ENCODE results near the gene CD59.
"Not testable (repeated sequence)": the region's sequence is repeated elsewhere in the genome, so short reads cannot be mapped to it uniquely, and the experiment has no call there.

CD59 gene

GRCh38 chr11:33667819-33668467 is 68.3 kb downstream of the CD59 start:
- DNase-seq (ENCODE audit: low read depth, low spot score) = no peak

GRCh38 chr11:33665350-33666106 is 70.7 kb downstream of the CD59 start:
- no peak for DNase-seq (ENCODE audit: low read depth, low spot score)

DNA sequence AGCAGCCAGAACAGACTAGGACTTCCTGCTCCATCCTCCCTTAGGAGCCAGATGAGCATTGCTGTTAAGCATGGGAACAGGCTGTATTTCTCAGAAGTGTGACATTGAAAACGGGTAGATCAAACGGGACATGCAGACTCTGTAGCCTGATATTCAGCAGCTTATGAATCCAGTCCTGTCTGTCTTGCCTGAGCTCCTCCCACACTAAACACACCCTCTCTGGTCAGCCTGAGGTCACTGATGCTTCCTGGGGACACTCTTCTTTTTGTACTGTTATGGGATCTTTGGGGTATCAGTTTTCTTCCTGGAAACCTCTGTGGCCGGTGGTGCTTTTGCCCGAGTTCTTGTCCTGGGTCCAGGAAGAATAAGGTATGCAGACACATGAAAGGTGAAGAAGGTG is 71.4 kb downstream of the CD59 start:
- DNase-seq (ENCODE audit: low read depth, low spot score) = no peak

DNA sequence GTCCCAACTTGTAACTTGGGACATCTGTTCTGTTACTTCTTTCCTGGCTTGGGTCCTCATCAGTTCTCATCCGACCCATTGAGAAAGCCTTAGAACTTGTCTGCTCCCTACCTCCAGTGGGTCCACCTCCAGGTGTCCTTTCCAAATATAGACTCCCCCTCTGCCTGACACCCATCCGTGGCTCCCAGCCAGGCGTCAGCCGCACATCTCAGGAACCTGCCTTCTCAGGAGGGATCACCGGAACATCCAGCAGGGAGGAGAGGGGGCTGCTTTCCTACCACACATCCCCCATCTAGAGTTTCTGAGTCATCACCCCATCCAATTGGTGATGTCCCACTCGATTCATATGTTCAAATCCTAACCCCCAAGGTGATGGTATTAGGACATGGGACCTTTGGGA is 72.1 kb downstream of the CD59 start:
- no peak for DNase-seq (ENCODE audit: low read depth, low spot score)

- DNase-seq (ENCODE audit: low read depth, low spot score) = no peak
Observed at GRCh38 chr11:33663121-33663520, 73.1 kb downstream of the CD59 start.

DNA sequence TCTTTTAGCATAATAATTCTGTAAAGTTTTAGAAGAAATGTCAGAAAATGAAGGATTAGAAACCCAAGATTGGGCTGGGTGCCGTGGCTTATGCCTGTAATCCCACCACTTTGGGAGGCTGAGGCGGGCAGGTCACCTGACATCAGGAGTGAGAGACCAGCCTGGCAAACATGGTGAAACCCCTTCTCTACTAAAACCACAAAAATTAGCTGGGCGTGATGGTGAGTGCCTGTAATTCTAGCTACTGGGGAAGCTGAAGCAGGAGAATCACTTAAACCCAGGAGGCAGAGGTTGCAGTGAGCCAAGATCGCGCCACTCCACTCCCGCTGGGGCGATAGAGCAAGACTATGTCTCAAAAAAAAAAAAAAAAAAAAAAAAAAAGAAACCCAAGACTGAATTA is 74.7 kb downstream of the CD59 start:
- DNase-seq (ENCODE audit: low read depth, low spot score) = not testable (repeated sequence)

DNA sequence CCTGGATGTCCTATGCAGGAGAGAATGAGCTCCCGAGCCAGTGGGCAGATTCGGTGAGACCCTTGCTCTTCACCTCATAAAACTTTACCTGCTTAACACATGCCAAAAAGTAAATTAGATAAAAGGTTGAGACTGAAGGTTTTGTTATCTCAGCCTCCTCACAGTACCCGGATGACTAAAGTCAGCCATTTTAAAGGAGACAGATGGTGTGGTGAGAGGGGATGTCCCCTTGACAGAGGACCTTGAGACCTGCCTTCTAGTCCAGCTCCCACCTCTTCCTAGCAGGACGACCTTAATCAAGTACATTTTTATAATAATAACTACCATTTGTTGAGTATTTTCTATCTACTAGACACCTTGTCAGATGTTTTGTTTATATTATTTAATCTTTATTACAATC is 75.3 kb downstream of the CD59 start:
- DNase-seq (ENCODE audit: low read depth, low spot score) = no peak

- DNase-seq (ENCODE audit: low read depth, low spot score) = no peak
Observed at GRCh38 chr11:33659370-33660139, 76.7 kb downstream of the CD59 start.

DNA sequence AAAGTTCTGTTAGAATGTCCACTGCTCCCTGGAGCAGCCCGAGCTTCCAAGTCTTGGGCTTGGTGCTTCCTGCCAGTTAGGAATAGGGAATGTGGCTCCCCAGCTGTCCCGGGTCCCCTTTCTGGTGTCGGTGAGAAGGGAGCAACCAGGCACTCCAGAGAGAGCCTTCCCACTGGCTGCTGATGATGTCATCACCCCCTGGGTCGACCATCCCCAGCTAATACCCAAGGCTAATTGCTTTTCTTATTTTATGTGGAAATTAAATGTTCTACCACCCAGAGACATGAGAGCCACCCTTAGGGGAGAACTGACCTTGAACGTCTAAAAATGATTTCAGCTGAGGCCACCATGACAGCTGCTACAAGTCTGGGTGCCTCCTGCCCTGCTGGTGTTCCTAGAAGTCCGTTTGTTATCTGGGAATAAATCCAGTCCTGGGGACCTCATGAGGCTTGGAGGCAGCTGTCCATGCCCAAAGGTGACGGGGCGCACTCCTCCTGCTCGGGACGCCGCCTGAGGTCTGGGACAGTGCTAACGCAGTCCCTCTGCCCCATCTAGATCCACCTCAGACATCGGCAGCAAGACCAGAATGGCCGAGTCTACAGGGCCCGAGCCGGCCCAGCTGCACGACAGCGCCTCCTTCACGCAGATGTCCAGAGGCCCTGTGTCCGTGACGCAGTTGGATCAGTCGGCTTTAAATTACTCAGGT is 77.9 kb downstream of the CD59 start:
- DNase-seq (ENCODE audit: low read depth, low spot score) = no peak

DNA sequence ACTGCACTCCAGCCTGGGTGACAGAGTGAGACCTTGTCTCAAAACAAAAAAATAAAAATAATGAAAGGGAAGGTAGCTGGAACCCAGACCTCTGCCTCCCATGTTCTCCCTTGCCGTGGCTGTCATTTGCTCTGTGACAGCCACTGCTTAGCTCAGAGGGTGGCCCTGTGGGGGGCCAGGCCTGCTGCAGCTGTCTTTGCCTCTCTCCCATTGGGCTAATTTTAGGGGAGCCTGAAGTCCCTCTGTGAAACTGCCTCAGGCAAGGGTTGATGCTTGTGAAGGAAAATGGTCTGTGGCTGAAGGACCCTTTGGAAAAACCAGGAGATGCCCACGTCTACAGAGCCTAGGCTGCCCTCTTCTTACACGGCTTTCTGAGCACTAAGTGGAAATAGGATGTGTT is 78.5 kb downstream of the CD59 start:
- no peak for DNase-seq (ENCODE audit: low read depth, low spot score)

DNA sequence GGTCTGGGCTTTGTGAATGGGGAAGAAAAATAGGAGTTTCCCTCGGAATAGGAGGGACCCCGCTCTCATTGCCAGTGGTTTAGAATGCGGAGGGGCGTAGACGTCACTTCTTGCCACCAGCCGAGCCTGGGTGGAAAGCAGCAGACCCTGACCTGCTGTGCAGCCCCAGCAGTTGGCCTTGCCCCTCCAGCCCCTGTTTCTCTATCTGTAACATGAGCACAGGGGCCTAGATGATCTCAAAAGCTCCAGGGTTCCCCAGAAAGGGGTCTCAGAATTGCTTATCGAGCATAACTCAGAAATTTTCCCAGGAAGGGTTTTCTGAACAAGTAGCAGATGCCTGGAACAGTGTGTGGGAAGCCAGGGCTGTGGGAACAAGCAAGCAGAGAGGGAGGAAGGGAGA is 79.5 kb downstream of the CD59 start:
- DNase-seq (ENCODE audit: low read depth, low spot score) = no peak

GRCh38 chr11:33655842-33656600 is 80.2 kb downstream of the CD59 start:
- DNase-seq (ENCODE audit: low read depth, low spot score) = no peak

DNA sequence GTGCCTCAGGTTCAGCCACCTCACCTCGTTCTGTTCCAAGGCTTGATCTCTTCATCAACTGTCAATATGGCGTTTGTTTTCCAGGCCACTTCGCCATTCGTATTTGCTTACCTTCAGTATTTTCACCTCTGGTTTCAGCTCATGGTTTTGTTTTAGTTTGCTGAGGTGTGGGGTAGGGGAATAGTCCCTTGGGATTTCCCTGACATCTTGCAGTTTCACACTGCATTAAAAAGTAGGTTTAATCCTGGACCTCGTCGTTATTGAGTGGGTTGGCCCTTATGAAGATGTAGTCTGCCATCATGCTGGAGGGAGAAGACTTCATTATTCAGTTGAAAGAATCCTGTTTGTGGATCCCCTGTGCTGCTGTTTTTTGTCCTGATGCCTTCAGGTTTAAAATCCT is 81.6 kb downstream of the CD59 start:
- no peak for DNase-seq (ENCODE audit: low read depth, low spot score)
